ENCODE results near the gene PPIL4. TPM values are rescaled to one million over a fixed set of nuclear protein-coding genes. Genes with fewer than 3 reads are reported as not detected.

Gene PPIL4
- total RNA-seq, 1 donor from 2014 or later = 38.3 TPM

- Mint-ChIP-seq H3K4me3 (ENCODE audit: low read depth) (no peak overlapping the region), H3K36me3 (ENCODE audit: insufficient read depth) (no peaks in the 10 kb centered on the region), H3K27me3 (peaks cover 19% of the 10 kb centered on the region), H3K27ac (no peak overlapping the region), H3K9me3 (ENCODE audit: low read depth) (no peaks in the 10 kb centered on the region), H3K4me1 (ENCODE audit: low read depth) (no peaks in the 10 kb centered on the region)
- no peak for DNase-seq (ENCODE audit: low spot score, unreplicated experiment)
- no peak for TF ChIP-seq CTCF (IDR thresholded peaks at IDR 0.05; ENCODE audit: unreplicated experiment)
These were observed 86.1 kb downstream of the PPIL4 start for GRCh38 chr6:149459761-149460160.

- no peak overlapping the region for H3K4me3 Mint-ChIP-seq (ENCODE audit: low read depth)
These were observed 87.0 kb downstream of the PPIL4 start for GRCh38 chr6:149458806-149459205.

GRCh38 chr6:149458196-149458595, 87.6 kb downstream of the PPIL4 start:
- no peaks in the 10 kb centered on the region for H3K4me1 Mint-ChIP-seq (ENCODE audit: low read depth)
- no peaks in the 10 kb centered on the region for H3K36me3 Mint-ChIP-seq (ENCODE audit: insufficient read depth)
- H3K27me3 Mint-ChIP-seq = peaks cover 29% of the 10 kb centered on the region
- H3K27ac Mint-ChIP-seq = no peak overlapping the region
- no peak for DNase-seq (ENCODE audit: low spot score, unreplicated experiment)
- no peak for TF ChIP-seq CTCF (IDR thresholded peaks at IDR 0.05; ENCODE audit: unreplicated experiment)
- no peak overlapping the region for H3K4me3 Mint-ChIP-seq (ENCODE audit: low read depth)
- H3K9me3 Mint-ChIP-seq (ENCODE audit: low read depth) = no peaks in the 10 kb centered on the region

More at GRCh38 chr6:149458806-149459205, 87.0 kb downstream of the PPIL4 start:
- peaks cover 23% of the 10 kb centered on the region for H3K27me3 Mint-ChIP-seq
- DNase-seq (ENCODE audit: low spot score, unreplicated experiment) = no peak
- H3K36me3 Mint-ChIP-seq (ENCODE audit: insufficient read depth) = no peaks in the 10 kb centered on the region
- H3K9me3 Mint-ChIP-seq (ENCODE audit: low read depth) = no peaks in the 10 kb centered on the region
- no peak for TF ChIP-seq CTCF (IDR thresholded peaks at IDR 0.05; ENCODE audit: unreplicated experiment)
- no peak overlapping the region for H3K27ac Mint-ChIP-seq
- no peaks in the 10 kb centered on the region for H3K4me1 Mint-ChIP-seq (ENCODE audit: low read depth)

GRCh38 chr6:149457316-149457884, 88.4 kb downstream of the PPIL4 start:
- Mint-ChIP-seq H3K27ac (no peak overlapping the region), H3K9me3 (ENCODE audit: low read depth) (no peaks in the 10 kb centered on the region), H3K4me3 (ENCODE audit: low read depth) (no peak overlapping the region), H3K36me3 (ENCODE audit: insufficient read depth) (no peaks in the 10 kb centered on the region), H3K27me3 (peaks cover 33% of the 10 kb centered on the region), H3K4me1 (ENCODE audit: low read depth) (no peaks in the 10 kb centered on the region)
- DNase-seq (ENCODE audit: low spot score, unreplicated experiment) = no peak
- TF ChIP-seq CTCF (IDR thresholded peaks at IDR 0.05; ENCODE audit: unreplicated experiment) = no peak

GRCh38 chr6:149456311-149457021, 89.4 kb downstream of the PPIL4 start:
- no peaks in the 10 kb centered on the region for H3K36me3 Mint-ChIP-seq (ENCODE audit: insufficient read depth)
- no peaks in the 10 kb centered on the region for H3K4me1 Mint-ChIP-seq (ENCODE audit: low read depth)
- H3K4me3 Mint-ChIP-seq (ENCODE audit: low read depth) = no peak overlapping the region
- H3K9me3 Mint-ChIP-seq (ENCODE audit: low read depth) = no peaks in the 10 kb centered on the region
- H3K27ac Mint-ChIP-seq = no peak overlapping the region
- H3K27me3 Mint-ChIP-seq = peaks cover 43% of the 10 kb centered on the region
- no peak for TF ChIP-seq CTCF (IDR thresholded peaks at IDR 0.05; ENCODE audit: unreplicated experiment)
- DNase-seq (ENCODE audit: low spot score, unreplicated experiment) = no peak

Data from progenitor cell of endocrine pancreas (in vitro differentiated cells).